Left lung (tissue), 10 donors: ENCODE measurements around the gene IQCM. TPM values are rescaled to one million over a fixed set of nuclear protein-coding genes. Genes with fewer than 3 reads are reported as not detected.

Source experiments
- ATAC-seq: fragments of 200-7000 bp; cut with Tn5 transposase; one replicate; pipeline ENCODE4 v1.9.1; 2020; ENCODE audit warnings: moderate library complexity
- DNase-seq, 4 donors: peaks; one replicate each; pipeline ENCODE4 v3.0.0-alpha.2; 2013 to 2020
- H3K27ac ChIP-seq, 2 donors: fragments of 200-600 bp; sonication (generic) in 1 of 2; one replicate each; pipeline versions ENCODE4 v1.5.0 to v1.8.0; 2020 to 2021
- H3K27me3 ChIP-seq, 2 donors: fragments of 200-600 bp; sonication (generic) in 1 of 2; one replicate each; pipeline versions ENCODE4 v1.5.0 to v1.8.0; 2020 to 2021
- H3K36me3 ChIP-seq, 2 donors: fragments of 200-600 bp; sonication (generic) in 1 of 2; one replicate each; pipeline versions ENCODE4 v1.5.0 to v1.8.0; 2020 to 2021
- H3K4me1 ChIP-seq, 2 donors: fragments of 200-600 bp; one replicate each; pipeline ENCODE4 v1.8.0; 2021
- H3K4me3 ChIP-seq, 2 donors: fragments of 200-600 bp; sonication (generic) in 1 of 2; one replicate each; pipeline versions ENCODE4 v1.5.0 to v1.8.0; 2020 to 2021; ENCODE audit warnings: mild to moderate bottlenecking in 1 of 2
- H3K9me3 ChIP-seq, 2 donors: fragments of 200-600 bp; sonication (generic) in 1 of 2; one replicate each; pipeline versions ENCODE4 v1.5.0 to v1.8.0; 2020 to 2021
- CTCF ChIP-seq, 2 donors: fragments of 200-600 bp; sonication (generic) in 1 of 2; IDR thresholded peaks; one replicate each; pipeline versions ENCODE4 v1.5.0 to v1.8.0; 2021; ENCODE audit warnings: antibody characterized with exemption in 2 of 2
- intact Hi-C, 2 donors: fragments of 100-400 bp; cut with DNase I; formaldehyde crosslinking; loops; one replicate each; pipeline versions ENCODE4 v1.11.2 to v1.14.2; 2022
- polyA plus RNA-seq, 6 donors: library from polyadenylated mRNA; unstranded; fragments of 120-200 nt; gene quantifications; one replicate each; pipeline ENCODE4 v1.2.1, GENCODE V29; 2013; ENCODE audit not compliant: insufficient read length in 6 of 6
- total RNA-seq, 2 donors: library from RNA; stranded (reverse); fragmentation: NEBNext Ultra II Directional; extraction: Animal tissue kit (Norgen Biotek cat#: 25700); gene quantifications; one replicate each; pipeline ENCODE4 v1.2.1, GENCODE V29; 2021
- donor health status: DM: no; HTN: yes; CAD: no.
- donor health status: DM: no; HTN: no; CAD: no.

Gene IQCM
- total and polyA plus RNA-seq, 8 donors = not detected

- no peak for DNase-seq
- Histone ChIP-seq H3K27ac (no peak overlapping the region), H3K4me1 (no peaks in the 10 kb centered on the region), H3K9me3 (peaks cover 0 to 3% of the 10 kb centered on the region in 2 donors), H3K27me3 (no peaks in the 10 kb centered on the region), H3K4me3 (no peak overlapping the region), H3K36me3 (no peaks in the 10 kb centered on the region)
- ATAC-seq = no peak
- no peak for TF ChIP-seq CTCF (IDR thresholded peaks at IDR 0.05)
- intact Hi-C loops = no loop called here
Measured at GRCh38 chr4:149690726-149691125, 124.9 kb downstream of the IQCM start.

- no peaks in the 10 kb centered on the region for H3K27me3 ChIP-seq
- H3K9me3 ChIP-seq = peaks cover 0 to 3% of the 10 kb centered on the region in 2 donors
- no peak overlapping the region for H3K27ac ChIP-seq
- H3K4me1 ChIP-seq = no peaks in the 10 kb centered on the region
- no peaks in the 10 kb centered on the region for H3K36me3 ChIP-seq
- H3K4me3 ChIP-seq = no peak overlapping the region
- DNase-seq = no peak
- intact Hi-C loops = no loop called here
- no peak for ATAC-seq
- no peak for TF ChIP-seq CTCF (IDR thresholded peaks at IDR 0.05)
Measured at GRCh38 chr4:149684516-149684915, 131.1 kb downstream of the IQCM start.

- H3K27ac ChIP-seq = no peak overlapping the region
- no peak for DNase-seq
- intact Hi-C loops = no loop called here
- peaks cover 0 to 25% of the 10 kb centered on the region in 2 donors for H3K9me3 ChIP-seq
- TF ChIP-seq CTCF (IDR thresholded peaks at IDR 0.05) = no peak
- H3K4me1 ChIP-seq = no peaks in the 10 kb centered on the region
- H3K27me3 ChIP-seq = no peaks in the 10 kb centered on the region
- no peaks in the 10 kb centered on the region for H3K36me3 ChIP-seq
- H3K4me3 ChIP-seq = no peak overlapping the region
- no peak for ATAC-seq
Measured at GRCh38 chr4:149676076-149676475, 139.6 kb downstream of the IQCM start.

- no peak for TF ChIP-seq CTCF (IDR thresholded peaks at IDR 0.05)
- Histone ChIP-seq H3K27ac (no peak overlapping the region), H3K4me1 (no peaks in the 10 kb centered on the region), H3K9me3 (no peaks in the 10 kb centered on the region), H3K36me3 (no peaks in the 10 kb centered on the region), H3K4me3 (no peak overlapping the region), H3K27me3 (no peaks in the 10 kb centered on the region)
- intact Hi-C loops = no loop called here
- ATAC-seq = peak; percentile 78
- DNase-seq = peak in 1 of 4 donors; percentile 1
Measured at GRCh38 chr4:149645790-149646189, 169.9 kb downstream of the IQCM start.

GRCh38 chr4:149638073-149638472 lies 177.6 kb downstream of the IQCM start:
- DNase-seq (no peak), ATAC-seq (no peak)
- Histone ChIP-seq H3K27ac (no peak overlapping the region), H3K9me3 (no peaks in the 10 kb centered on the region), H3K36me3 (no peaks in the 10 kb centered on the region), H3K27me3 (no peaks in the 10 kb centered on the region), H3K4me1 (no peaks in the 10 kb centered on the region), H3K4me3 (no peak overlapping the region)
- TF ChIP-seq CTCF (IDR thresholded peaks at IDR 0.05) = no peak
- intact Hi-C loops = no loop called here
